Activated CD8-positive, alpha-beta memory T cell treated with anti-CD3 and anti-CD28 coated beads for 24 hours (primary cell): Measurements from ENCODE around the gene C9.
"Not testable (repeated sequence)": the region's sequence is repeated elsewhere in the genome, so short reads cannot be mapped to it uniquely, and the experiment has no call there.

ENCODE experiments used
- DNase-seq: peaks from one replicate; pipeline ENCODE4 v3.0.0-alpha.2; 2020

C9 gene

GRCh38 chr5:39364367-39364766 lies at the start of gene C9:
Gene C9, minus strand, starts transcription at chr5:39364495. Its CDS starts 31 bp downstream, at chr5:39364464.
- DNase-seq = no peak

- no peak for DNase-seq
Measured at GRCh38 chr5:39413771-39414170, 49.5 kb upstream of the C9 start.

GRCh38 chr5:39412721-39413394 lies 48.6 kb upstream of the C9 start:
- DNase-seq = no peak

GRCh38 chr5:39411985-39412384 lies 47.7 kb upstream of the C9 start:
- no peak for DNase-seq

- DNase-seq = no peak
Measured at GRCh38 chr5:39411061-39411460, 46.8 kb upstream of the C9 start.

GRCh38 chr5:39409033-39409432 lies 44.7 kb upstream of the C9 start:
- no peak for DNase-seq

GRCh38 chr5:39405083-39405843 lies 41.0 kb upstream of the C9 start:
- DNase-seq = no peak

- not testable (repeated sequence) for DNase-seq
Measured at GRCh38 chr5:39403761-39404160, 39.5 kb upstream of the C9 start.

GRCh38 chr5:39402140-39402539 lies 37.8 kb upstream of the C9 start:
- not testable (repeated sequence) for DNase-seq

GRCh38 chr5:39400713-39401578 lies 36.7 kb upstream of the C9 start:
- DNase-seq = no peak

- DNase-seq = no peak
Measured at GRCh38 chr5:39399135-39400036, 35.1 kb upstream of the C9 start.

- DNase-seq = no peak
Measured at GRCh38 chr5:39396843-39397242, 32.5 kb upstream of the C9 start.

- DNase-seq = no peak
Measured at GRCh38 chr5:39395521-39395920, 31.2 kb upstream of the C9 start.

GRCh38 chr5:39394946-39395345 lies 30.7 kb upstream of the C9 start:
- no peak for DNase-seq

- no peak for DNase-seq
Measured at GRCh38 chr5:39390945-39391344, 26.6 kb upstream of the C9 start.

- DNase-seq = no peak
Measured at GRCh38 chr5:39387293-39387692, 23.0 kb upstream of the C9 start.

- no peak for DNase-seq
Measured at GRCh38 chr5:39384271-39384670, 20.0 kb upstream of the C9 start.

- DNase-seq = no peak
Measured at GRCh38 chr5:39381376-39381775, 17.1 kb upstream of the C9 start.

GRCh38 chr5:39379693-39380092 lies 15.4 kb upstream of the C9 start:
- DNase-seq = no peak

- no peak for DNase-seq
Measured at GRCh38 chr5:39377613-39378012, 13.3 kb upstream of the C9 start.

- peak; percentile 59 for DNase-seq
Measured at GRCh38 chr5:39376293-39376714, 12.0 kb upstream of the C9 start.

- DNase-seq = no peak
Measured at GRCh38 chr5:39373791-39374190, 9.5 kb upstream of the C9 start.

- DNase-seq = no peak
Measured at GRCh38 chr5:39371367-39371635, 7.0 kb upstream of the C9 start.
